Mesothelial cell of epicardium (in vitro differentiated cells): Measurements from ENCODE around the gene CGNL1. TPM values are rescaled to one million over a fixed set of nuclear protein-coding genes. Genes with fewer than 3 reads are reported as not detected.

Experiments
- DNase-seq, 2 experiments: peaks; one replicate each; pipeline ENCODE4 v3.0.0; 2021; ENCODE audit warnings: low spot score in 2 of 2; ENCODE audit not compliant: unreplicated experiment in 2 of 2
- H3K27ac Mint-ChIP-seq: 2 replicates; pipeline ENCODE4 v1.8.0; 2021; ENCODE audit warnings: mixed read lengths
- H3K27me3 Mint-ChIP-seq: 2 replicates; pipeline ENCODE4 v1.8.0; 2021; ENCODE audit warnings: low read depth, mixed read lengths
- H3K36me3 Mint-ChIP-seq: 2 replicates; pipeline ENCODE4 v1.8.0; 2021; ENCODE audit warnings: mixed read lengths
- H3K4me1 Mint-ChIP-seq: 2 replicates; pipeline ENCODE4 v1.8.0; 2021; ENCODE audit warnings: mixed read lengths
- H3K4me3 Mint-ChIP-seq: 2 replicates; pipeline ENCODE4 v1.8.0; 2021; ENCODE audit warnings: mild to moderate bottlenecking, moderate library complexity, mixed read lengths
- H3K9me3 Mint-ChIP-seq: 2 replicates; pipeline ENCODE4 v1.8.0; 2021; ENCODE audit warnings: mixed read lengths
- CTCF ChIP-seq: fragments of 200-600 bp; sonication (generic); IDR thresholded peaks from one replicate; pipeline ENCODE4 v1.5.0; 2021; ENCODE audit warnings: antibody characterized with exemption; ENCODE audit not compliant: unreplicated experiment
- total RNA-seq: library from RNA; stranded (reverse); gene quantifications from 3 replicates; pipeline ENCODE4 v1.2.1, GENCODE V29; 2021

The CGNL1 gene
- total RNA-seq, 1 donor from 2014 or later: 34.1 TPM

- no peak overlapping the region for H3K4me3 Mint-ChIP-seq
- H3K9me3 Mint-ChIP-seq: peaks cover 4% of the 10 kb centered on the region
- peak overlapping the region; percentile 84 for H3K27ac Mint-ChIP-seq
- DNase-seq: no peak
- H3K4me1 Mint-ChIP-seq: peaks cover 57% of the 10 kb centered on the region
- peaks cover 3% of the 10 kb centered on the region for H3K36me3 Mint-ChIP-seq
- no peaks in the 10 kb centered on the region for H3K27me3 Mint-ChIP-seq
- no peak for TF ChIP-seq CTCF
Measured at GRCh38 chr15:57555270-57555669, 179.0 kb downstream of the CGNL1 start.

DNA sequence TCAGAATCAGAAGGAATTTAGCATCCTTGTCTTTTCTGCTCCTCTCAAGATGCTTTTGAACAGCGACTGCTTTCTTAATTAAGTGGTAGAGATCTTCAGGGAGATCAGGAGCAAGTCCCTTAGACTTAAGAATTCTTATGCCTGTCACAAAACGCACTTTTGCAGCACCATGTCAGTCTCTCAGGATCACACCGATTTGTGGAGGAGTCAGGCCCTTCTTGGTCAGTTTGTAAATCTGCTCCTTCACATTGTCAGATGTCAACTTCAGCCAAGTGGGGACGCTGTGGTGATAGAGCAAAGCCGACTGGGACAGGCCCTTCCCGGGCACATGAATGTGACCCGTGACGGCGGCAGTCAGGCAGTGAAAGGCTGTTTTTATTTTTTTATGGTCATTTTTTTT lies 179.7 kb downstream of the CGNL1 start:
- Mint-ChIP-seq H3K36me3 (peaks cover 3% of the 10 kb centered on the region), H3K4me3 (no peak overlapping the region), H3K27ac (no peak overlapping the region), H3K4me1 (peaks cover 51% of the 10 kb centered on the region), H3K27me3 (no peaks in the 10 kb centered on the region), H3K9me3 (peaks cover 4% of the 10 kb centered on the region)
- DNase-seq: no peak
- TF ChIP-seq CTCF: no peak

DNA sequence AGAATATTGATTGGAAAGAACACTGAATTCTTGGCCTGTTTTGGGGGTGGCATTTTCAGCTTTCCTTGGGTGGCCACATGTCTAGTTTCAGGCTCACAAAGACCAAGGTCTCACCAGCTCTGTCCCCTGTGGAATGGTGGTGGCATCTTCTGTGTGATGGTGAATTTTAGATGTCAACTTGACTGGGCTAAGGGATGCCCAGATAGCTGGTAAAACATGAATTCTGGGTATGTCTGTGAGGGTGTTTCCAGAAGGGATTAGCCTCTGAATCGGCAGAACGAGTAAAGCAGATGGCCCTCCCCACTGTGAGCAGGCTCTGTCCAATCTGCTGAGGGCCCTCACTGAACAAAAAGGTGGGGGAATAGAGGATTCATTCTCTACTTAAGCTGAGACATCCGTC lies 181.0 kb downstream of the CGNL1 start:
- Mint-ChIP-seq H3K4me1 (peaks cover 47% of the 10 kb centered on the region), H3K27ac (no peak overlapping the region), H3K4me3 (no peak overlapping the region), H3K9me3 (peaks cover 4% of the 10 kb centered on the region), H3K36me3 (peaks cover 3% of the 10 kb centered on the region), H3K27me3 (no peaks in the 10 kb centered on the region)
- no peak for TF ChIP-seq CTCF
- no peak for DNase-seq

GRCh38 chr15:57557810-57558209 lies 181.5 kb downstream of the CGNL1 start:
- peaks cover 4% of the 10 kb centered on the region for H3K9me3 Mint-ChIP-seq
- peaks cover 3% of the 10 kb centered on the region for H3K36me3 Mint-ChIP-seq
- peaks cover 47% of the 10 kb centered on the region for H3K4me1 Mint-ChIP-seq
- no peak for DNase-seq
- no peak overlapping the region for H3K4me3 Mint-ChIP-seq
- H3K27ac Mint-ChIP-seq: no peak overlapping the region
- TF ChIP-seq CTCF: no peak
- no peaks in the 10 kb centered on the region for H3K27me3 Mint-ChIP-seq

DNA sequence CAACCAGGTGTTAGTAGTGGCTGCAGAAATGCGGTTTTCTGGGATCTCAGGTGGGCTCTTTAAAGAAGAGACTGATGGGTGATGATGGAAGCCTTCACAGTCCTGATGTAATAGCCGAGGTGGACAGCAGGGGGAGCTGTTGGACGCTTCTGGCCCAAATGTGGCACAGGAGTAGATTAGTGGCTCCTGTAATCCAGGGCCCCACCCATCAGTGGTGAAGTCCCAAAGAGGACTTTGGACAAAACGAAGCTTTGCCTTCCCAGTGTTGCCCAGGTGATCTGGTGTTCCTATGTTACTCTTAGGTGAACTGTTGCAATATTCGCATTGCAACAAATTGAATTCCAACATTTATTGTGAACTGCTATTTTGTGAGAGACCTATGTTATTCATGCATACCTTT lies 183.6 kb downstream of the CGNL1 start:
- Mint-ChIP-seq H3K9me3 (peaks cover 4% of the 10 kb centered on the region), H3K4me3 (no peak overlapping the region), H3K4me1 (peaks cover 29% of the 10 kb centered on the region), H3K36me3 (peaks cover 3% of the 10 kb centered on the region), H3K27me3 (no peaks in the 10 kb centered on the region), H3K27ac (no peak overlapping the region)
- TF ChIP-seq CTCF: peak; percentile 80
- peak in 1 of 2 experiments; percentile 71 for DNase-seq
